Measurements from ENCODE around the gene MROH2A.
"Not testable (repeated sequence)": the region's sequence is repeated elsewhere in the genome, so short reads cannot be mapped to it uniquely, and the experiment has no call there.

MROH2A gene

DNA sequence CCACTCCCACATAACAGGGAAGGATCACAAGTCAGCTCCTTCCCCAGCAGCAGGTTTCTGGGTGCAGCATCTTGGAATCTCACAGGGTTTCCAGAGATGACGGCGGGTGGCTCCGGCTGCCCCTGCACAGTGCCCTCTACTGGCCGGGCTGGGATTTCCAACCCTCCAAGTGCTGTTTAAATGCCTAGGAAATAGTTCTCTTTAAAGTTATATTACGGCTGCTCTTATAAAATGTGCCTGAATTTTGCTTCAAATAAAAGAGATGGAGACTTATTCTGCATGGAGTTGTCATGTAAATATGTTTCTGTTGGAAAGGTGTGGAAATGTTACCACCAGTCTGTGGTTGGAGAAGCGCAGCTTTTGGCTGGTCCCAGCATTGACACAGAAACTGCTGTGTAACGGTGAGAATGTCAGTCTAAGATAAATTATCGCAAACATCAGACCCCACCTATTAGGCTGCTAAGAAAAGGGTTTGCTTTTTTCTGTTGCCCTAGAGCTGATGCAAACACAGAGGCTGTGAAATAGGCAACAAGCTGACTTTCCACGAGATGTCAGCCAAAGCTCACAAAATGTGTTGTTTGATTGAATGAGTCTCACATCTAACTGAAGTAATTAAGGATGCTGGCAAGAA, 79.5 kb downstream of the MROH2A start:
- no peak for DNase-seq

DNA sequence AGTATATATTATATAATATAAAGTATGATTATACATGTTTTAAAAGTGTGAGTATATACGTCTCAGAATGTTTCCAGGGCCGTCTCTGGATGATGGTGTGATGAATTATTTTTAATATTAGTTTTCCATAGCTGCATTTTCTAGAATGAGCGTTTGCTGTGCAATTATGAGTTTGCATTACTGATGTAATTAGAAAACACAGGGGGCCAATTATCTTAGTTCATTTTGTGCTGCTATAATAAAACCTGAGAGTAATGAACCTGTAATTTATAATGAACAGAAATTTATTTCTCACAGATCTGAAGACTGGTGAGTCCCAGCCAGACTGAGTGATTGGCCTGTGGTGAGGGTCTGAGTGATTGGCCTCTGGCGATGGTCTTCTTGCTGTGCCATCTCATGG, 80.2 kb downstream of the MROH2A start:
- DNase-seq: no peak

- no peak for DNase-seq
Measured at GRCh38 chr2:233862261-233862768, 84.2 kb downstream of the MROH2A start.

DNA sequence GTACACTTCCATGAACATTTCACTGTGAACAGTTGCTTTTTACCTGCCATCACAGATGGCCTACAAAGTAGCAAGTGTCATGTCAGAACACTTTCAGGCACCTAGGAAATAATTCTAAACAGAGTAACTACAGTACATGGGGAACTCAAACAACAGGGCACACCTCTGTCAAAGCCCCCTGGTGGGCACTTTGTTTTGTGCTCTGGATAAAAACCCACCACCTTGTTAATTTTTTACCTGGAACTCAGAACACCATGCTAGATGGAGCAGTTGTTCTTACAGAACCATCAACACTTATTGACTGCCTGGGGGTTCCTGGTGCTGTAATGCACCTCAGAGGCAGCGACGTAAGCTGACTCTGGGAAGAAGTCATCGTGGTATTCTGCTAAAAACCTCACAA, 87.7 kb downstream of the MROH2A start:
- DNase-seq: no peak

- no peak for DNase-seq
Measured at GRCh38 chr2:233866479-233866878, 88.3 kb downstream of the MROH2A start.

GRCh38 chr2:233867993-233868532, 89.9 kb downstream of the MROH2A start, which contains the start of gene MSL3B:
Gene MSL3B, minus strand, starts transcription at chr2:233868386.
- DNase-seq: peak; percentile 72

- no peak for DNase-seq
Measured at GRCh38 chr2:233871432-233871831, 93.3 kb downstream of the MROH2A start.

DNA sequence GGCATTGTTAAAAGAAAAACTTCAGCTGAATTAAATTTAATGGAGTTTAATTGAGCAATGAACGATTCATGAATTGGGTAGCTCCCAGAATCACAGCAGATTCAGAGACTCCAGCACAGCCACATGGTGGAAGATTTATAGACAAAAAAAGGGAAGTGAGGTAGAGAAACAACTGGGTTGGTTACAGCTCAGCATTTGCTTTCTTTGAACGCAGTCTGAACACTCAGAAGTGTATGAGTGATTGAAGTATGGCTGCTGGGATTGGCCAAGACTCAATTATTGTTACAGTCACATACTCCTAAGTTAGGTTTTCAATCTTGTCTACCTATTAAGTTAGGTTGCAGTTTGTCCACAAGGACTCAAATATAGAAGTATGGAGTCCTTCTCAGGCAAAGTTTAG, 94.0 kb downstream of the MROH2A start:
- not testable (repeated sequence) for DNase-seq

- no peak for DNase-seq
Measured at GRCh38 chr2:233882353-233882752, 104.2 kb downstream of the MROH2A start.

Measured in NCI-H526 treated with DMSO at 0.1 percent for 48 hours (cell line).